Loucy (cell line): Measurements from ENCODE around the gene PHAX.

ENCODE experiments used
- H2AFZ ChIP-seq: fragments of 200-600 bp; sonication (generic); 2 replicates; pipeline ENCODE4 v1.6.0; 2016; ENCODE audit warnings: antibody characterized with exemption, mild to moderate bottlenecking, low read length, moderate library complexity
- H3F3A ChIP-seq: fragments of 200-600 bp; 2 replicates; pipeline ENCODE4 v1.6.0; 2016; ENCODE audit warnings: antibody characterized with exemption, low read depth, mild to moderate bottlenecking
- H3K27me3 ChIP-seq: fragments of 200-600 bp; sonication (generic); 2 replicates; pipeline ENCODE4 v1.6.1; 2014; ENCODE audit warnings: low read length, mild to moderate bottlenecking; ENCODE audit not compliant: insufficient read depth, poor library complexity, severe bottlenecking
- H3K36me3 ChIP-seq: fragments of 200-600 bp; sonication (generic); 2 replicates; pipeline ENCODE4 v1.6.1; 2016; ENCODE audit warnings: low read length; ENCODE audit not compliant: insufficient read depth
- H3K4me1 ChIP-seq: fragments of 200-600 bp; sonication (generic); 2 replicates; pipeline ENCODE4 v1.5.1; 2014; ENCODE audit warnings: low read length, mild to moderate bottlenecking; ENCODE audit not compliant: insufficient read depth, poor library complexity, severe bottlenecking
- H3K4me2 ChIP-seq: fragments of 200-600 bp; sonication (generic); 2 replicates; pipeline ENCODE4 v1.6.0; 2014; ENCODE audit warnings: antibody characterized with exemption, low read length, low read depth, mild to moderate bottlenecking; ENCODE audit not compliant: poor library complexity, severe bottlenecking
- H3K4me3 ChIP-seq: fragments of 200-600 bp; sonication (generic); 2 replicates; pipeline ENCODE4 v1.5.1; 2014; ENCODE audit warnings: low read length, mild to moderate bottlenecking, mixed read lengths; ENCODE audit not compliant: poor library complexity, severe bottlenecking
- H3K79me2 ChIP-seq: fragments of 200-600 bp; sonication (generic); 2 replicates; pipeline ENCODE4 v1.6.1; 2014; ENCODE audit warnings: low read length; ENCODE audit not compliant: insufficient read depth
- H3K9ac ChIP-seq: fragments of 200-600 bp; sonication (generic); 2 replicates; pipeline ENCODE4 v1.6.0; 2014; ENCODE audit warnings: mild to moderate bottlenecking, low read depth, low read length, moderate library complexity; ENCODE audit not compliant: poor library complexity, severe bottlenecking
- H3K9me2 ChIP-seq: fragments of 200-600 bp; sonication (generic); replicated peaks from 2 replicates; pipeline ENCODE4 v1.6.1; 2016; ENCODE audit warnings: low read depth, low read length, mixed read lengths
- H3K9me3 ChIP-seq: fragments of 200-600 bp; sonication (generic); 2 replicates; pipeline ENCODE4 v1.6.1; 2014; ENCODE audit warnings: mild to moderate bottlenecking, antibody characterized with exemption, low read length, low read depth; ENCODE audit not compliant: insufficient read depth
- H4K20me1 ChIP-seq: fragments of 200-600 bp; sonication (generic); 2 replicates; pipeline ENCODE4 v1.6.0; 2014; ENCODE audit warnings: antibody characterized with exemption, low read length, mild to moderate bottlenecking; ENCODE audit not compliant: insufficient read depth, poor library complexity, severe bottlenecking
- CTCF ChIP-seq: fragments of 200-600 bp; sonication (generic); conservative IDR thresholded peaks from 2 replicates; pipeline ENCODE4 v1.5.1; 2014; ENCODE audit warnings: mild to moderate bottlenecking, antibody characterized with exemption, low read length
- EZH2phosphoT487 ChIP-seq: fragments of 200-600 bp; IDR thresholded peaks from 2 replicates; pipeline ENCODE4 v1.6.1; 2018; ENCODE audit warnings: antibody characterized with exemption, mild to moderate bottlenecking, moderate library complexity, borderline replicate concordance

The PHAX gene

GRCh38 chr5:126603402-126603991, 2.8 kb downstream of the PHAX start:
- no peaks in the 10 kb centered on the region for H3F3A ChIP-seq
- no peak overlapping the region for H3K9ac ChIP-seq
- peak overlapping the region; percentile 37 for H3K4me2 ChIP-seq
- H4K20me1 ChIP-seq: peaks cover 10% of the 10 kb centered on the region
- H3K36me3 ChIP-seq: 0 out of 2 replicates have a peak, but pooled peaks cover 4% of the 10 kb centered on the region
- no peaks in the 10 kb centered on the region for H3K27me3 ChIP-seq
- H2AFZ ChIP-seq: no peak overlapping the region
- no peaks in the 10 kb centered on the region for H3K9me2 ChIP-seq
- no peaks in the 10 kb centered on the region for H3K9me3 ChIP-seq
- peak overlapping the region; percentile 9 for H3K4me3 ChIP-seq
- peaks cover 13% of the 10 kb centered on the region for H3K4me1 ChIP-seq
- TF ChIP-seq CTCF (no peak), EZH2phosphoT487 (no peak)
- H3K79me2 ChIP-seq: peaks cover 66% of the 10 kb centered on the region

GRCh38 chr5:126605525-126605924, 4.8 kb downstream of the PHAX start:
- peaks cover 72% of the 10 kb centered on the region for H3K79me2 ChIP-seq
- H2AFZ ChIP-seq: no peak overlapping the region
- peaks cover 10% of the 10 kb centered on the region for H4K20me1 ChIP-seq
- no peaks in the 10 kb centered on the region for H3K9me2 ChIP-seq
- peaks cover 13% of the 10 kb centered on the region for H3K4me1 ChIP-seq
- H3K9ac ChIP-seq: peak overlapping the region; percentile 36
- no peaks in the 10 kb centered on the region for H3F3A ChIP-seq
- peaks cover 7% of the 10 kb centered on the region; the same call in 1 of the 2 replicates for H3K36me3 ChIP-seq
- peak overlapping the region; percentile 63 for H3K4me3 ChIP-seq
- H3K27me3 ChIP-seq: no peaks in the 10 kb centered on the region
- peak overlapping the region; percentile 64 for H3K4me2 ChIP-seq
- no peaks in the 10 kb centered on the region for H3K9me3 ChIP-seq
- no peak for TF ChIP-seq EZH2phosphoT487
- TF ChIP-seq CTCF: no peak

- Histone ChIP-seq H4K20me1 (peaks cover 4% of the 10 kb centered on the region), H2AFZ (no peak overlapping the region), H3F3A (no peaks in the 10 kb centered on the region), H3K79me2 (peaks cover 38% of the 10 kb centered on the region), H3K36me3 (peaks cover 6% of the 10 kb centered on the region; the same call in 1 of the 2 replicates), H3K4me2 (no peak overlapping the region), H3K27me3 (no peaks in the 10 kb centered on the region), H3K9me3 (no peaks in the 10 kb centered on the region), H3K4me3 (no peak overlapping the region), H3K4me1 (peaks cover 13% of the 10 kb centered on the region), H3K9me2 (no peaks in the 10 kb centered on the region), H3K9ac (no peak overlapping the region)
- TF ChIP-seq EZH2phosphoT487: no peak
- TF ChIP-seq CTCF: no peak
These were observed 9.4 kb downstream of the PHAX start for GRCh38 chr5:126610160-126610559.
